ENCODE data around the gene PIGK.
"Not testable (repeated sequence)": the region's sequence is repeated elsewhere in the genome, so short reads cannot be mapped to it uniquely, and the experiment has no call there.

The PIGK gene

DNA sequence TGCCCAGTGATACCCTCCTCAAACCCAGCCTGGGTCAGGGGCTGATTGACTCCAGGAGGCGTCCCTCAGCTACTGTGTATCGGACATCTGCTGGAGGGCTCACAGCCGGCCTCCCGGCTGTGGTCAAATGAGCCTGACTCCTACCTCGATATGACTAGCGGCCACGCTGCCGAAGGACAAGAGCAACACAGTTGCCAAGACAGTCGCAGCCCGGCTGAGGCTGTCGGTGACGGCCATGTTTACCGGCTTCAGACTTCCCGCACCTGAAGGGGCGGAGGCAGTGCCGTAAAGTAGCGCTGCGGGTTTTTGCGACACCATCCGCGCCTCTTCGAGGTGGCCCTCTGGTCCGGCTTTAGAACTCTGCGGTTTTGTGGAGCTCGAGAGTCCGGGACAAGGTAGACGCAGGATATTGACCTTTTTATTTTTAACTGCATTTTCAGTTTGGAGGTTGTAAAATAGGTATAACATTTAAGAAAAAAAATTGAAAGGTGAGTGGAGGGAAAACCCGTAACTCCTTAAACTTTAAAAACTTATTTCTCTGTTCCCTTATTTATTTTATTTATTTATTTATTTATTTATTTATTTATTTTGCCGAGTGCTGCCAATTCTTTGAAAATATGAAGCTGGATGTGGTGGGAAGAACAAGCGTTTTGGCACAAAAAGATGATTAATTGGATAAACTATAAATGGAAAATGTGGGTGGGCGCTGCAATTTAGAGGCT lies at the start of gene PIGK:
Gene PIGK, minus strand, starts transcription at position 265 of the 722 bp plus-strand sequence. Its CDS starts 28 bp downstream, at position 237.
- peak; percentile 91 for DNase-seq (ENCODE audit: low spot score)

DNA sequence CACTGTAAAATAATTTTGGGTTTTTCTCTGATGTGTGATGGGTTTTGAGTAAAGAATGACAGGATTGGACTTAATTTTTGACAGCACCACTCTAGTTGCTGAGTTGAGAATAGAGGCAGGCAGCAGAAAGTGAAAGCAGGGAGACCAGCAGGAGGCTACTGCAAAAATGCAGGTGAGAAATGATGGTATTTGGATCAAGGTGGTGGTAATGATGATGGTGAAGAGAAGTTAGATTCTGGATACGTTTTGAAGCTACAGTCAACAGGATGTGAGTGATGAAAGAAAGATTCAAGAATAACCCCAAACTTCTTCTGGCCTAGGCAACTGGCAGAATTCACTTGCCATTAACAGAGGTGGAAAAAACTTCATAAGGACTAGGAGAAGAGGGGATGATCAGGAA lies 47.8 kb upstream of the PIGK start:
- no peak for DNase-seq (ENCODE audit: low spot score)

GRCh38 chr1:77265180-77265579 lies 46.0 kb upstream of the PIGK start:
- DNase-seq (ENCODE audit: low spot score): no peak

DNA sequence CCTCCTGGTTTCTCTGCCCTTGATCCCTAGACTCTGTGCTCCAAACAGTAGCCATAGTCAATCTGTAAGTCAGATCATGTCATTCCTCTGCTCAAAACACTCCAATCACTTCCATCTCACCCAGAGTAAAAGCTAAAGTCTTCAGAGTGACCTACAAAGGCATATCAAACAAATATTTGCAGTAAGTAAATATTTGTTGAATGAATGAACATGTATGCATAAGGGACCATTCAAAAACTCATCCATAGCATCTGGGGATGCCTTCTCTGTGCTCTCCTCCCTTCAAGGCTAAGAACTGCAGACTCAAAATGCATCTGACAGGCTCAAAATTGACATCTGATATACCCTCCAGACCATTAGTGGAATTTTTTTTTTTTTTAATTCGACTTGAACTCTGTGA lies 44.5 kb upstream of the PIGK start:
- DNase-seq (ENCODE audit: low spot score): no peak

- no peak for DNase-seq (ENCODE audit: low spot score)
These were observed 34.0 kb upstream of the PIGK start for GRCh38 chr1:77253211-77253610.

- DNase-seq (ENCODE audit: low spot score): no peak
These were observed 30.9 kb upstream of the PIGK start for GRCh38 chr1:77250126-77250525.

- DNase-seq (ENCODE audit: low spot score): no peak
These were observed 26.6 kb upstream of the PIGK start for GRCh38 chr1:77245830-77246229.

DNA sequence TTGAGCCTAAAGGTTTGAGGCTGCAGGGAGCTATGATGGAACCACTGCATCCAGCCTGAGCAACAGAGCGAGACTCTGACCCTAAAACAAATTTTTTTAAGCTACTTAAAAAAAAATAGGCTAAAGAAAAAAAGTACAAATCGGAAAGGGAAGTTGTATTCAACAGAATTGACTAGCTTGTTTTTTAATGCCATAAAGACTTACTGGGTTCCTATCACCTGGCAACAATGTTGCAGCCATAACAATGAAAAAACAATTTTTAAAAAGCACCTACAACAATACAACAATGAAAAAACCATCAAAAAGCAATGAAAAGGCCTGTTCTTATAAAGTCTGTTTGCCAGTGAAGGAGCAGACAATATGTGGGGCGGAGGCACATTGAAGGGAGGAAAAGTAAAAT lies 20.1 kb upstream of the PIGK start:
- no peak for DNase-seq (ENCODE audit: low spot score)

DNA sequence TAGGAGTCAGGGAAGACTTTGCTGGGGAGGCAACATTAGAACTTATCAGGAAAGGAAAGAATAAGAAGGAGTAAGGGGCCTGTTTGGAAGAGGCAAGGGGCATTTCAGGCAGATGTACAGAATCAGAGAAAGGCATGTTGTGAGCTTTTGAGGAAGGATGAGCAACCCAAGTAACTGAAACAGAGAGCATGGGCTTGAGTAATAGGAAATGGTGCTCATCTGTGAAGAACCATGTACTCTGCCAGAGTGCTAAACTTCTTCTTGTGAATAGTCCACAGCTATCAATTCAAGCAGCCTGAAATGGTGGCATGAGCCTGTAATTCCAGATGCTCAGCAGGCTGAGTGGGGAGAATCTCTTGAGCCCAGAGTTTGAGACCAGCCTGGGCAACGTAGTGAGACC lies 19.2 kb upstream of the PIGK start:
- peak; percentile 6 for DNase-seq (ENCODE audit: low spot score)

DNA sequence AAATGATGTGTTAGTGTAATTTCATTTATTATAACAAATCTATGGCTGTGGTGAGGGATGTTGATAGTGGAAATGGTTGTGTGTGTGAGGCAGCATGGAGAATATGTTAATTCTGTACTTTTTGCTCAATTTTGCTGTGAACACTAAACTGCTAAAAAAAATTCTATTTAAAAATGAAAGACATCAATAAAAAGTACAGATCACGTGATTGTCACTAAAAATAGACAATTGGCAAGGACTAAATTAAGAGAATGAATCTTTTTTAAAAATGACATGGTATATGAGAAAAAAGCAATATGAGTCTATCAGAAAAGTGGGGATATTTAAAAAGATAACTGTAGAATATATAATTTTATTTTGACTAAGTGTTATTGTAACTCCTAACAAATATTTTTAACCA lies 15.7 kb upstream of the PIGK start:
- no peak for DNase-seq (ENCODE audit: low spot score)

DNA sequence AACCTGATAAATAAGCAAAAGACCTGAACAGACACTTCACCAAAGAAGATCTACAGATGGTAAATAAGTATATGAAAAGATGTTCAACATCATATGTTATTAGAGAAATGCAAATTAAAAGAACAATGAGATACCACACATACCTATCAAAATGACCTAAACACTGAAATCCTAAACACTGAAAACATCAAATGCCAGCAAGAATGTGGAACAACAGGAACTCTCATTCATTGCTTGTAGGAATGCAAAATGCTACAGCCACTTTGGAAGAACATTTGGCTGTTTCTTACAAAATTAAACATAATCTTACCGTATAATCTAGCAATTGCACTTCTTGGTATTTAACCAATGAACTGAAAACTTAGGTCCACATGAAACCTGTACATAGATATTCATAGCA lies 14.9 kb upstream of the PIGK start:
- no peak for DNase-seq (ENCODE audit: low spot score)

- no peak for DNase-seq (ENCODE audit: low spot score)
These were observed 13.6 kb upstream of the PIGK start for GRCh38 chr1:77232829-77233228.

DNA sequence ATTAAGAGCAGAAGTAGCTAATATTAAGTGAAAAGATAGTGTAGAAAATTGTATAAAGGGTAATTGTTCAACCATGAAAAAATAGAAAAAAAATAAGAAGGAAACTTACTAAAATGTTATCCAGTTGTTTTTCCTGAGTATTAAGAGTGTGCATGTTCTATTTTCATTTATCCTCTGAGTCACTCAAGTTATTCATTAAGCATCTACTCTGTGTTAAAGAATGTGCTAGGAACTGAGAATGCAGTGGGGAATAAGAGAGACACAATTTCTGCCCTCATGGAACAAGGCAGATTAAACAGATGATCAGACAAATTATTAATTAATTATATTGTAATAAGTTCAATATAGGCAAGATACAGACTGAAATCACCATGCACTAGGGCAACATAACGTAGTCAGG lies 10.8 kb upstream of the PIGK start:
- no peak for DNase-seq (ENCODE audit: low spot score)

DNA sequence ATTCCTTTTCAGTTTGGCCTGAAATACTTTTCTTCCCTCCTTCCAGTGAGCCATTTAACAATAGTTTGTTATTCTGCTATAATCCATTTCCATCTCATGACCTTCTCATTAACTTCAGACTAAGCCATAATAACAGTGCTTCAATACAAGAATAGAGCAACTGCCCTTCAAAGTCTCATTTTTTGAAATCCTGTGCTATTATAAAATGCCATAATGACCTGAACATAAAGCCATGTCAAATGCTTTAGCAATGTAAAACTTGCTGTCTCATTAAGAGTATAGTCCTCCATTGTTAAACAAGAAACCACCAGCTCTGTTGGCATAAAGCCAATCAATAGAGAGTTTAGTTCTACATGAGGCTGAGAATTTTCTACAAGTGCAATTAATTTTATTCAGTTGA lies 9.6 kb upstream of the PIGK start:
- no peak for DNase-seq (ENCODE audit: low spot score)

GRCh38 chr1:77227381-77227780 lies 8.2 kb upstream of the PIGK start:
- DNase-seq (ENCODE audit: low spot score): no peak

GRCh38 chr1:77222496-77222895 lies 3.3 kb upstream of the PIGK start:
- no peak for DNase-seq (ENCODE audit: low spot score)

DNA sequence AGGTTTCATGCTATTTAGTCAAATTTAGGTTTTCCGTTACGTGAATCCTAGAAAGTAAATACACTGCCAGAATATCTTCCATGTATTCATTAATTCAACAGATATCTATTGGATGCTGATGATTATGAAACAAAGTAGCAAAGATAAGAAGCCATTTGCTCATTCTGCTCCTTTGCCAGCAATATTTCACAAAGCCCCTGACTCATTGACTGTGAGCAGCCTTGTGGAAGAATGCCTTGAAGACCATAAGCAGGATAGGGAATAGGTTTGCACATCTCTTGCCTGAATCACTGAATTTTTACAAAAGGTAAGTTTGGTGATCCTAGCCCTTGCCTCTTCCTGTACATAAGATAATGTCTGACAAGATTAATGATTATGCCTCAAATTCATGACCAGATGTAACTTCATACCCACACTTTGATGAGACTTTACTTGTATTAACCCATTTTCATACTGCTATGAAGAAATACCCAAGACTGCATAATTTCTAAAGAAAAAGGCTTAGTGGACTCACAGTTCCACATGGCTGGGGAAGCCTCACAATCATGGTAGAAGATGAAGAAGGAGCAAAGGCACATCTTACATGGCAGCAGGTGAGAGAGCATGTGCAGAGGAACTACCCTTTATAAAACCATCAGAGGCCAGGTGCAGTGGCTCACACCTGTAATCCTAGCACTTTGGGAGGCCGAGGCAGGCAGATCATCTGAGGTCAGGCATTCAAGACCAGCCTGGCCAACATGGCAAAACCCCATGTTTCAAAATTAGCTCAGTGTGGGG lies 1.6 kb upstream of the PIGK start:
- DNase-seq (ENCODE audit: low spot score): no peak

DNA sequence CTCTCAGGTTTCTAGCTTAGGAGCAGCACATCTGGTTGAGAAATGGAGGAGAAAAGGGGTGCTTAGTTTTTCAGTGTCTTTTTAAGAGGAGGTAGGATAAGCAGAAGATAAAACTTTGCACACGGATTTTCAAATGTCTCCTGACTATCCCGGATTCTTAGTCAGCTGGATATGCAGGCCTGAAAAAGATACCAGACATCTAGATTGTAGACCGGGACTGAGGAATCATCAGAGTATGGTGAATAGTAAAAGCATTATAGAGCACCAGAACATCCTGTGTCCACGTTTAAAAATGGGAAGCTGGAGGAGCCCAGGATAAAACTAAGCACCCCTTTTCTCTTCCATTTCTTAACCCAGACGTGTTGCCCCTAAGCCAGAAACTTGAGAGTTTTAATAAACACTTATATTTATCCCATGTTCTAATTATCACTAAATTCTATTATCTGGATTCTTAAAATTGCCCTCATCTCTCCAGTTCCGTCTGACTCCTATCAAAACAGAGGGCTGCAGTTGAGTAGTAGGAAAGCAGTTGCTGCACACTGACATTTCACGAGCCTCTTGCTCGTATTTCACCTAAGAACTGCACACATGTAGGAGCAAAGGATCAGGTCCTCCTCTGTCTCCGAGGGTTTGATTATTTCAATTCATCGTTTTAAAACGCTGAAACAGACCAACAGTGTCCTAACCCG lies 609 bp downstream of the PIGK start:
- DNase-seq (ENCODE audit: low spot score): no peak

DNA sequence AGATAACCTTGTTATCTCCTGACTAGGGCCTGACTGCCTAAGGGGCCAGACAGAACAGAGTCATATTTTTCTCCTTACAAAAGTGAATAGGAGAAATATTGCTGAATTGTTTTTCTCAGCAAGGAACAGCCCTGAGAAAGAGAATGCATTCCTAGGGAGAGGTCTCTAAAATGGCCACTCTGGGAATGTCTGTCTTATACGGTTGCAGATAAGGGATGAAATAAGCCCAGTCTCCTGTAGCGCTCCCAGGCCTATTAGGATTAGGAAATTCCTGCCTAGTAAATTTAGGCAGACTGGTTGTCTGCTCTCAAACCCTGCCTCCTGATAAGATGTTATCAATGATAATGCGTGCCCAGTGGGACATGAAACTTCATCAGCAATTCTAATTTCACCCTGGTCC lies 15.2 kb downstream of the PIGK start:
- not testable (repeated sequence) for DNase-seq (ENCODE audit: low spot score)

- DNase-seq (ENCODE audit: low spot score): no peak
These were observed 16.5 kb downstream of the PIGK start for GRCh38 chr1:77202751-77203150.

- no peak for DNase-seq (ENCODE audit: low spot score)
These were observed 18.4 kb downstream of the PIGK start for GRCh38 chr1:77200806-77201205.

GRCh38 chr1:77200293-77200692 lies 18.9 kb downstream of the PIGK start:
- no peak for DNase-seq (ENCODE audit: low spot score)

DNA sequence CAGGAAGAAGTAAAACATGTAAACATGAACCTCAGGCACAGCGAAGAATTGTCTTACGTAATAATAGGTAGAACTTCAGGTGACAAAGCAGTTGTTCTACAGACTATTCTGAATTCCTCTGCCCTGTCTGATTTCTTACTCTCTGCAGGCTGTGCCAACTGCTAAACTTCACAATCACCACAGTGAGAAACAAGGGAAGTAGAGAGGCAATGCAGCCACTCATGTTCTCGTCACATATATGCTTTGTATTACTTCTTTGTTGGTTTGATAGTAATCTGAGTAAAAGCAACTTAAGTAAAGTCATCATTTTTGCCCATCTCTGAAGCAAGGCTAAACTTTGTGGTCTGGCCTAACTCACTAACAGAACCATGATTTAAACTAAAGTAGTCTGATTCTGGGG lies 21.9 kb downstream of the PIGK start:
- no peak for DNase-seq (ENCODE audit: low spot score)
